Stimulated activated CD8-positive, alpha-beta memory T cell treated with anti-CD3 and anti-CD28 coated beads, Interleukin-12 subunit alpha, Interleukin-12 subunit beta, amount 100 ng/mL, for 4 hours (primary cell): Measurements from ENCODE around the gene TSFM.

Source experiments
- DNase-seq: peaks from one replicate; pipeline ENCODE4 v3.0.0-alpha.2; 2020; ENCODE audit warnings: low read depth

TSFM gene

DNA sequence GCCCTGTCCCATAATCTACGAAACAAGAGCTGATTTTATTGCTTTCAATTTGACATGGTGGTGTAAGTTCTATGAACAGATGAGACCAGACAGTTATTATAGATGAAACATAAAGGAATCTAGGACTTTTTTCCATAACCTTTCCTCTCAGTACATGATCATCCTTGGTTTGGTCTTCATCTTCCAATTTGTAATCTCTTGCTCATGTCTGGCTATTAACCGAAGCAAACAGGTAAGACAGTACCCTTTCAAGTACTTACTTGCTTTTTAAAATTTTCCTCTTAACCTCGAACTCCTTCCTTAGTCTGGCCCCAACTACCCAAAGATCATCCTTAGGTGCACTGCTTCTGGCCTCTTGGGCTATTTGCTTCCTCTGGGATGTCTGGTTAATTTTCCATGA, 36.6 kb upstream of the TSFM start:
- no peak for DNase-seq

DNA sequence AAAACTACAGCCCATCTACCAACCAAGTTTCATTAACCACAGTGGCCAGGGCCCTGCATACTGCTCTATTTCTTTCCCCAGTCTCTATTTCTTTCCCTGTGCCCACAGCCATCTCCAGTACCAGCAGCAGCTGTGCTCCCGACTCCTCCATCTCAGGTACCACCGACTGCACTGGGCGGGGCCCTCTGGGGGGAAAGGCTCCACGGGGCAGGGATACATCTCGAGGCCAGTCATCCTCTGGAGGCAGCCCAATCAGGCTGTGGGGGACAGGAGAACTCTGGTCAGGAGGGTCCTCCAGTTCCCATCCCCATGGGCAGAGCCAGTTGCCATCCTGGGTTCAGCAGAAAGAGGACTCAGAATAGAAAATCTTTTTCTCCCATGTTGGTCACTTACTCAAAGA, 33.5 kb upstream of the TSFM start:
- DNase-seq: no peak

DNA sequence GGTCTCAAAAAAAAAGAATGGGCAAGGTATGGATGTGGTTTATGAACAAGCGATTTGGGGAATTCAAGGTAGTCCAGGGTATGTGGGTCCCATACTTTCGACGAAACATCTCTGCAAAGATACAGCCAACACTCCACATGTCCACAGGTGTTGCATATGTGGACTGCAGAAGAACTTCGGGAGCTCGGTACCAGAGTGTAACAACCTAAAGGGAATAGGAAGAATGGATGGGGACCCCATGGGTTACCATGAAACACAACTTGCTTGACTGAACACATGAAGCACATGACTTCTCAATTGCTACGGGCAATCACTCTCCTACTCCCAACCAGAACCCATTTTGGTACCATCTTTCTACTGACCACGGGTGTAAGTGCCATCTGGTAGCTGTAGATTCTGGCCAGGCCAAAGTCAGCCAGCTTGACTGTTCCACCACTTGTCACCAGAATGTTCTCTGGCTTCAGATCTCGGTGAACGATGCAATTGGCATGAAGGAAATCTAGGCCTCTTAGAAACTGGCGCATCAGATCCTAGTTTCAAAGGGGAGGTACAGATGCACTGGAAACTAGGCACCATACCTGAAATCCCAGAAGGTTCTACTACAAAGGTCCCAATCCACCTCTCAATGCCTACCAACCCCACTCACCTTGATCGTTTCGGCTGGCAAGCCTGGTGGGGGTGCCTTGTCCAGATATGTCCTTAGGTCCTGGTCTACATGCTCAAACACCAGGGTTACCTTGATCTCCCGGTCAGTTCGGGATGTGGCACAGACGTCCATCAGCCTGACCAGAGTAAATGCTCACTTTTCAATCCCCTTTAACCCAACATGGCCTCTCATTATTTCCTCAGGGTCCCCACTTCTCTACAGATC, 31.8 kb upstream of the TSFM start:
- no peak for DNase-seq

DNA sequence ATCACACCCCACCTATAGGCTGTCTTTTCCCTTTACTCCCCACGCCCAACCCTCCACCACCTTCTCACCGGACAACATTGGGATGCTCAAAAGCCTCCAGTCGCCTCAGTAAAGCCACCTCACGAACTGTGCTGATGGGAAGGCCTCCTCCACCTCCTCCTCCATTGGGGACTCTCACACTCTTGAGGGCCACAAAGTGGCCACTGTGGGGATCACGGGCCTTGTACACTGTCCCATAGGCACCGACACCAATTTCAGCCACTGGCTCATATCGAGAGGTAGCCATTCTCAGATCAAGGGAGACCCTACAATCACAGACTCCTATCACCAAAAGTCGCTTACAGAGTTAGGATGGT, 31.2 kb upstream of the TSFM start:
- DNase-seq: no peak

DNA sequence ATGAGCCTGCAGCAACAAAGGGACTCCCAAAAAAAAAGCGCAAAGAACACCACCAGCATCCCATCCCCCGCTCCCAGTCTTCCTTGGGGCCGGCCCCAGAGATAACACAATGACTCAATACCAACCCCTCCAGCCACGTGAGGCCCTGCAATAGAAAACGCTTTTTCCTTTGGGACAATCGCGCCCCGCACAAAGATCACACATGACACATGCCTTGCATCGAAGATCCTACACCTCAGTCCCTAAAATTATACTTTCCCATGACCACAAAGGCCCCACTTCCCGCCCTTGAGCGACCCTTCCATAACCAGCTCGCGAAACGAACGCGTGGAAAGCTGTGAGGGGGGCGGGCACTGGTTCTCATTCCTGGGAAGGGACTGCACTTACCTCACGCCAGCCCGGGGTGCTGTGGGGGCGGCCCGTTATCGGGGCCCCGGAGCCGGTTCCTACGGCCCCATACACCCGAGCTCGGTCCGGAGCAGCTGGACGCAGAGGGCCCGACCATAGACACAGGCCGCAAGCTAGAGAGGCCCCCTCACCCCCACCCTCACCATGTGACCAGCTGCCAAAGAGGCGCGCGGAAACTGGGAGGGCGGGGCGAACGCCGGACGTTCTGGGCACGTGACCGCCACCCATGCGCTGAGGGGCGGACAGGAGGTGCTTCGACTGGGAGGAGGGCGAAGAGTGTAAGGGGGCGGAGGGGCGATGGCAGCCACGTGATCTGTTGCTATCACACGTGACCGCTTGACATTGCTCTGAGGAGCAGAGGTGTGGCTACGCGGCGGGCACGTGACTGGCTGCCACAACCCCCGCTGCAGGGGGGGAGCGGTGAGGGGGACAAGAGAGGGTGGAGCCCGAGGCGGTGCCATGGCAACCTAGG, 30.6 kb upstream of the TSFM start, which contains the start of gene CDK4:
CDK4 (minus strand) TSS at position 523 of the 880 bp plus-strand sequence. CDS start 593 bp downstream, outside the sequence.
- DNase-seq: peak; percentile 96

DNA sequence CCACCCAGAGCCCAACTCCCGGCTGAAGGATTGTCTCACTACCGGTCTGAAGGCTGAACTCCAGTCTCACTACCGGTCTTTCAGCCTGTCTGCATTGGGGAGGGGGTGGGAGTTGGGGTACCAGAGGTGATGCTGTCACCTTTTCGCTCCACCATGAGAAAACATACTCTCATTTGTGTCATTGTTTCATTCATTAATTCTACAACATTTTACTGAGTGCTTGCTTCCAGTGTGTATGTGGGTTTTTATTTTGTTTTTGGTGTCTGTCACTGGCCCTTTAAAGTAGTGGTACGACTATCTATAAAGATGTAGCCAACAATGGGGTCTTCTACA, 30.0 kb upstream of the TSFM start:
- DNase-seq: no peak

DNA sequence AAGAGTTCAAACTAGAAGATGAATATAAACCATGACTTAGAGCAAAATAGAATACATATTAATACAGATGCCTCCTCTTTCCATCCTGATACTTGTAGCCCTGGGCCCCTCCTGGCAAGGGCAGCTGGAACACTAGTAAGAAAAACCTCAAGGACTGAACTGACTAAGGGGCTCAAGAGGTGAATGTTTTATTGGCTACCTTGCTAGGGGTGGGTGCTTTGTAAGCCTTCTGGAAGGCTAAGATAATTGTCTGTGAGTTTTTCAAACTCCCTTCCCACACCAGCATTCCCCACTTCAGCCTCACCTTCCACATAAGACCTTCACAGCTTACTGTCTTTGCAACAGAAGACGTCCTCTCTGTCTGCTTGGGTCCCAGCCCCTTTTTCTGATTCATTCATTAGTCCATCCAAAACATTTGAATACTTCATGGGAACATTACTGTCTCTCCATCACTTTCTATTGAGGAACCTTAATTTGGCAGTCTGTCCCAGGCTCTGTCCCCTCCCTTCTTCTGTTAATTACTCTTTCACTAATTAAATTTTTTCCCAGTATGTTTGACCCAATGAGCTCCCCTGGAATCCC, 28.7 kb upstream of the TSFM start:
- DNase-seq: no peak

DNA sequence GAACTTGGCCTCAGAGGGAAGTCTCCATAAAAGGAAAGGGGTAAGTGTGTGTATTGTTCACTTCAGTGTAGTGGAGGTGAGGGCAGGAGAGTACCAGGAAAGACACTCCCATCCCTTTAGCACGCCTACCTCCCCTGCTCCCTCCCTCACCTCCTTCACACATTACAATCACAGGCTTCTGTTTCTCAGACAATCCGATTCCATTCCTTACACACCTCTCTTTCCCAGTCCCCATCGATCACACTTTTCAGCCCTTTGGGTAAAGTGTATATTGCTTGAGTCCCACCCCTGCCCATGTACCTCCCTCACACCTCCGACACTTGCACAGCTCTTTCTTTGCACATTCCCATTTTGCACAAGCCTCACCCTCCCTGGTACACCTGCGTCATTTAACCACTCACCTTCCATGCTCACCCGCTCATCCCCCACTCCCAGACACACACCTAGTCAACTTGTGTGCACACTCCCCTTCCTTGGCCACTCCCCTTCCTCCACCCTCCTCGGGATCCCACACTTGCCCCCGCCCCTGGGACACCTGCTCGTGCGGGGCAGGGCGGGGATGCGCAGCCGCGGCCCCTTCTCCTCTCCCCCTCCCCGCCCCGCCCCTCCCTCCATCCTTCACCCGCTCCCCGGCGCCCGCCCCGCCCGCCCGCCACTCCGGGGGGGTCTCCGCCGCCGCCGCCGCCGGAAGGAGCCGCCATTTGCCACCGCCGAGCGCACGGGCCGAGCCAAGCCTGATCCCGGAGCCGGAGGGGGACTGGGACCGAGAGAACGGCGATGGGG, 28.0 kb upstream of the TSFM start, which contains the start of gene MARCHF9:
MARCHF9 (plus strand) TSS at position 693 of the 783 bp plus-strand sequence. CDS start 426 bp downstream, outside the sequence.
- DNase-seq: peak; percentile 65

DNA sequence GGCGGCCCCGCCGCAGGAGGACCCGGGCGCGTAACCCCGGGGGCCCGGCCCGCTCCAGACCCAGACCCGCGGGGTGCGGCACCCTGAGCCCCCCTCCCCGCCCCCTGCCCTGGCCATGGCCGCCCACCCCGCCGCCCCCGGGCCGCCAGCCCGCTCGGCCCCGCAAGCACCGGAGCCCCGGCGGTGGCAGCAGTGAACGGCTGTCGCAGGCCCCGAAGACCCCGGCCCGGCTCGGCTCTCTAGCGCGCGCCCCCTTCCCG, 27.5 kb upstream of the TSFM start:
- no peak for DNase-seq

DNA sequence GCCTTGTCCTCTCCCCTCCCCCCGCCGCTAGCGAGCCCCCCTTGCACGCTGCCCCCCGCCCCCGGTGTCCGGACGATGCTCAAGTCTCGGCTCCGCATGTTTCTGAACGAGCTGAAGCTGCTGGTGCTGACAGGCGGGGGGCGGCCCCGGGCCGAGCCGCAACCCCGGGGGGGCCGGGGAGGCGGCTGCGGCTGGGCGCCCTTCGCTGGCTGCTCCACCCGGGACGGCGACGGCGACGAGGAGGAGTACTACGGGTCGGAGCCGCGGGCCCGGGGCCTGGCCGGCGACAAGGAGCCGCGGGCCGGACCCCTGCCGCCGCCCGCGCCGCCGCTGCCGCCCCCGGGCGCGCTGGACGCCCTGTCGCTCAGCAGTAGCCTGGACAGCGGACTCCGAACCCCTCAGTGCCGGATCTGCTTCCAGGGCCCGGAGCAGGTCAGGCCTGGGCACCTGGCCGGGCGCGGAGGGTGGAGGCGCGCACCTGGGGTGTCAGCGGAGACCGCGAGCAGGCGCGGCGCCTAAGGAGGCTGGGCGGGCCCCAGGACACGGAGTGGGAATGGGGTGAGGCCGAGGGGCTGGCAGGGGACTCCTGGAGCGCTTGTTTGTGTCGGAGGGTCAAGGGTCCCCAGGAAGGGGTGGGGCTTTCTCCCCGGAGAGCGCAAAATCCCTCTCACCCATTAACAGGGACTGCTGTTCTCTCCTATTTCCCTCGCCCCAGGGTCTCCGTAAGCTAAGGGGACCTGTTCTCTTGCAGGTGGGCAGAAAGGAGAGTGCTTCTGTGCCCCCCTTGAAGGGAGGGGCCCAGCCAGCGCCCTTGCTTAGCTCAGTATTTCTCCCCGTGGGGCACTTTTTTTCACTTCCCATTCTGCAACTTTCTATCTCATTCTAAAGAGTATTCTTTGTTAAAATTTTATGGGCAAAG, 26.9 kb upstream of the TSFM start:
- DNase-seq: peak; percentile 31

DNA sequence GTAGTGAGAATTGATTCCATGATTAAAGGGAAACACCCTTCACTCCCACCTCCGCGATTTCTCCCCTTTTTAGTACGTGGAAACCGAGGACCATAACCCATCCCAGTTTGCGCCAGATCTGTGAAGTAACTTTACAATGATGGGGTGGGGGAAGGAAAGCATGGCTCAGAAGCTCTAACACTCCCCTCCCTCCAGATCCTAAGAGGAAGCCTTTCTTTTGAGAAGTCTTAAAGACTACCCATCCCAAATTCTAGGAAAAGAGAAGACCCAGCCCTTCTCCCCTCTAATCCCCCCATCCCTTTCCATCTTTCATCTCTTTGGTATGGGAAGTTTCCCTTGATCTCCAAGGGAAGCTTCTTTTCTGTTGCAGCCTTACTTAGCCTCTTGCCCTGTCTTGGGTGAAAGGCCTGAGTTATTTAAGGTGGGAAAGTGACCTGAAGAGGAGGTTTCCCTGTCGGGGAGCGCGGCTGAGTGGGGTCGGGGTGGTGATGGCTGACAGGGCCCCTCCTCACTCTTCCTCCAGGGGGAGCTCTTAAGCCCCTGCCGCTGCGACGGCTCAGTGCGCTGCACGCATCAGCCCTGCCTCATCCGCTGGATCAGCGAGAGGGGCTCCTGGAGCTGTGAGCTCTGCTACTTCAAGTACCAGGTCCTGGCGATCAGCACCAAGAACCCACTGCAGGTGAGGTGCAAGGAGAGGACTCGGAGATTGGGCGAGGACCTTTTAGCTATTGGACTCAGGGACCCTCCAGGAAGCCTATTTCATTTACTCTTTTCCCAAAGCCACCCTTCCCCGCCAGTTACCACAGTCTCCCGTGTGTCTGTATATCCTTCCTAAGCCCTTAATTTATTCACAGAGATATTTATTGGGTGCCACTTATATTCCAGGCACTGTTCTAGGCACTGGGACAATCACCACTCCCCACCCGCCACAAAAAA, 25.9 kb upstream of the TSFM start:
- peak; percentile 49 for DNase-seq

DNA sequence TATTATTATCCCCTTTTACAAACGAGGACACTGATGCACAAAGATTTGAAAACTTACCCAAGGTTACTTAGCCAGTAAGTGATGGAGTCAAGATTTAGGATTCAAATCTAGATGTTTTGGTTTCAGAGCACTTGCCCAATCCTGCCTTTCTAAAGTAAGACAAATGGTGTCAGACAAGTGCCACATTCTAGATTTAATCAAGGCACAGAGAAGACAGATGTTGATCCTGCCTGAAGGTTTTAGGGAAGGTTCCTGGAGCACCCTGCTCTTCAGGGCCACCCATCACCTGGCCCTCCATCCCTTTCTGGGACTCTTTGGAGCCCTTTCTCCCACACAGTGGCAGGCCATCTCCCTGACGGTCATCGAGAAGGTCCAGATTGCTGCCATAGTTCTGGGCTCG, 24.8 kb upstream of the TSFM start:
- no peak for DNase-seq

DNA sequence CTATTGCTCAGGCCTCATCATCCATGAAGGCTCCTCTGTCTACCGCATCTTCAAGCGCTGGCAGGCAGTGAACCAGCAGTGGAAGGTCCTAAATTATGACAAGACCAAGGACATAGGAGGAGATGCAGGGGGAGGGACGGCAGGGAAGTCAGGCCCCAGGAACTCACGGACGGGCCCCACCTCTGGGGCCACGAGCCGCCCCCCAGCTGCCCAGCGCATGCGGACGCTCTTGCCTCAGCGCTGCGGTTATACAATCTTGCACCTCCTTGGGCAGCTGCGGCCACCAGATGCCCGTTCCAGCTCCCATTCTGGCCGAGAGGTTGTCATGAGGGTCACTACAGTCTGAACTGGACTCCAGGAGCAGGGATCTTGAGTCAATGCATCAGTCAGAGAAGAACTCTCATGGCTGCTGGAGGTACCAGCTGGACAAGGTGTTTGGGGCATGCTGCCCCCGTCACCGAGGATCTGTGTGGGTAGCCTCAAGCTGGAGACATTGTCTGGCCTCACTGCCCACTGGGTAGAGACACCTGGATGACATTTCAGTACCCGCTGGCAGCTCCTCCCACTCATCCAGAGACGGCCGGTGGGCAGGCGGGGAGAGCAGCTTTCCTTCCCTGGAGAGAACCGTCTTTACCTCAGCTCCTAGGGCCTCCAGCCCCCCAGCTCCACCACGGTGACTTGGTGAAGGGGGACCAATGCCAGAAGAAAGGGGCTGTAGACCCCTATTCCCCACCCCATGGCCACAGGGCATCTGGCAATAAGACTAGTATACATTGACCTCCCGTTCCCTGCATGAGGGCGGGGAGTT, 23.8 kb upstream of the TSFM start:
- DNase-seq: no peak

DNA sequence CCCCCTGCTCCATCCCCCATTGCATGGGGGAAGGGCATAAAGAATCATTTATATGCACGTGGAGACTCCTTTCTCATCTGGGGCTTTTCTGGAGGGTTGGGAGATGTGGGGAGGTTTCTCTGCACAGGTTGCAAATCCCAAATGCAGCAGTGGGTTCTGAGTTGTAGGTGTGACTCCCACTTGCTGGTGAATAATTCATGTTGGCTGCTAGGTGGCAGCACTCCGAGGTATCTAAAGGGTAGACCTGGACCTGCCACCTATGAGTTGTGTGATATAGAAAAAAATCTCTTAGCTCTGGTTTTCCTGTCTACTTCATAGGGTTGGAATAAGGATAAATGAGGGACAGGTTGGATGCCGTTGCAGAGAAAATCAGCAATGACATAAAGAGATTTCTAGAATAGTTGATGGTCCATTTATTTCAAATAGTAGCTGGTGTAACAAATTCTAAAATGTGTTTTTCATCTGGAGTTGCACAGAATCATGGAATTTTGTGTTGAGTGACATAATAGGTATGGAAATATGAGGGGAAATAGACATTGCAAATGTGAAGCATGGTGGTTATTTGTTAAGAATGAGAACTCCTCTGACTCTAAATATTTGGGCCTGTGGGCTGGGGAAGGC, 23.1 kb upstream of the TSFM start:
- DNase-seq: no peak

DNA sequence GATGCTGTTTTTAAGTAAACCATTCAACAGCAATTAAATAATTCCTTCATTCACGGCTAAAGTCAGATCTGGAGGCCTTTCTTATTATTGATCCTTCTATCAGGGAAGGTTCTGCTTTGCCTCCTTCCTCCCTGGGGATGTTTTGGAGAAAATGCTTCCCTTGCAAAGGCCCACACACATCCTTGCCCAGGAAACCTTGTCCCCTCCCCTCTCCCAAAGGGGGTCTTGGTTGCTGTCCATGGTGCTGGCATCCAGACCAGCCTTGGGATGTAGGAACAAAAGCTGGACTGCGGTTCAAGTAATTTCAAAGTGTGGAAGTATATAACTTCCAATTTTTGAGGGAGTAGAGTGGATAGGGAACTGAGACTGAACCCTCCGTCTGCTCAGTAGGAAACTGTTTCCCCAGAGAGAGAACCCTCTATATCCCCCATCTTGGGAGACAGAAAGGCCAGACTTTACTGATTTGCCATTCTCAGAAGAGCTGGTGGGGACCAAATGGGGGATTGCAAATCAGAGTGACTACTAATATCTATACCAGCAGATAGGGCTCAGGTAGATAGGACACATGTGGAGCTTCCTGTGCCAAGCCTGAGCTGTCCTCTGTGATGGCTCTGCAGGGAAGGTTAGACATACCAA, 22.1 kb upstream of the TSFM start:
- DNase-seq: no peak

DNA sequence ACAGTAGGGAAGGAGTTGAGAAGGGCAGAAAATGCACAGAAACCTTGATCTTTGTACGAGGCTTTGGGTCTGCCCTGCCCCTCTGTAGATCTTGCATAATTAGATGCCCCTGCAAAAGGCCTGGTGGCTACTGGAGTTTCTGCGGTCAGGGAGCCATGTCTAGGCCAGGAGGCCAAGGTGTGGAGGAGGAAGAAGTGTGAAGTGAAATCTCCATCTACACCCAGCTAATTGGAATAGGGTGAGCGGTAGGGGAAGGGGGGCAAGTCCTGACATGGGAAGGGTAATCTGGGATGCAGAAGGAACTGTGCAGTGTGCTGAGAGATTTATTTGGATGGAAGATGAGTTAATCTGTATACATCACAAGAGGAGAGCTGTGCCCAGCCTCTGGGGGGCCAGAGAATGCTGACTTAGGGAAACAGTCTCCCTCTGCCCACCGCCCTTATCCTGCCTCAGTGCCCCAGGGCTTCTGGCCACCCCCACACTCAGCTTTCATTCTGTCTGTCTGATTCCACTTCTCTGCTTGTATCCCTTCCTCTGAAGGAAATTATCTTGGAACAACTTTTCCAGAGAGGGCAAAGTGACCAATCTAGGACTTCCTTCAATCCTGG, 21.1 kb upstream of the TSFM start:
- no peak for DNase-seq

DNA sequence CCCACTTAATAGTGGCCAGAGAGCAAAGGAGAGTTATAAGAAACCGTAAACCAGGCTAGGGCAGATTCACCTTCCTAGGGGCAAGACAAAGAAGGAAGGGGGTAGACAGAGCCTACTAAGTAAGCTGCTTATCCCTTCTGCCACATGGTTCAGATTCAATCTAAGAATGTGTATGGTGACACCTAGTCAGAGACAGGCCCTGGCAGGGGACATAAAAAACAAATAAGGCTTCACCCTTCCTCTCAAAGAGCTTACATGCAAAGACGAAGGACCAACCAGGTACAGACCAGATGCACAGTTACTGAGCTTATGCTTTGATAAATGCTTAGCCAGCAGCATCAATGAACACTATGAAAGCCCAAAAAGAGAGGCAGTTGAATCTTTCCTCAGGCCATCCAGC, 20.1 kb upstream of the TSFM start:
- DNase-seq: no peak
